IMR-90 (cell line): ENCODE measurements around the gene BACE1. TPM values are rescaled to one million over a fixed set of nuclear protein-coding genes. Genes with fewer than 3 reads are reported as not detected.

Source experiments
- ATAC-seq: fragments of 200-7000 bp; cut with Tn5 transposase; 2 replicates; pipeline ENCODE4 v1.9.1; 2020; ENCODE audit warnings: low read depth, mild to moderate bottlenecking, moderate library complexity
- BruUV-seq: library from RNA; stranded (reverse); fragments of 400-500 nt; replicated peaks from 2 replicates; lab custom pipeline; 2021; lab: Mats Ljungman, UMichigan
- CTCF ChIA-PET: fragments of 300-600 bp; formaldehyde crosslinking; extraction: SDS; loops from one replicate; lab custom pipeline; 2021; ENCODE audit warnings: antibody characterized with exemption; lab: Yijun Ruan, JAX
- POLR2A ChIA-PET: fragments of 300-600 bp; sonication (Branson Sonifier 250); formaldehyde crosslinking; loops from one replicate; lab custom pipeline; 2022; ENCODE audit warnings: antibody characterized with exemption; ENCODE audit not compliant: unreplicated experiment; lab: Charles Lee
- DNase-seq: peaks from one replicate; pipeline ENCODE4 v3.0.0; 2013
- H2AFZ ChIP-seq: replicated peaks from 2 replicates; pipeline ENCODE3; 2013; ENCODE audit warnings: low read length, mild to moderate bottlenecking; ENCODE audit not compliant: poor library complexity
- H2AK5ac ChIP-seq: 2 replicates; pipeline ENCODE4 v1.6.1; 2013; ENCODE audit warnings: low read depth, low read length, inconsistent platforms
- H2AK9ac ChIP-seq: replicated peaks from 2 replicates; pipeline ENCODE3; 2013; ENCODE audit warnings: mild to moderate bottlenecking, low read depth, low read length, moderate library complexity; ENCODE audit not compliant: poor library complexity
- H2BK120ac ChIP-seq: 2 replicates; pipeline ENCODE4 v1.6.1; 2013; ENCODE audit warnings: low read depth, low read length, inconsistent platforms
- H2BK15ac ChIP-seq: 3 replicates; pipeline ENCODE4 v1.6.1; 2013; ENCODE audit warnings: low read depth, low read length, inconsistent platforms
- H2BK20ac ChIP-seq: 2 replicates; pipeline ENCODE4 v1.6.1; 2013; ENCODE audit warnings: low read depth, mild to moderate bottlenecking, inconsistent platforms, low read length, moderate library complexity
- H2BK5ac ChIP-seq: 2 replicates; pipeline ENCODE4 v1.6.1; 2013; ENCODE audit warnings: mild to moderate bottlenecking, low read depth, low read length, inconsistent platforms; ENCODE audit not compliant: poor library complexity, severe bottlenecking
- H3K14ac ChIP-seq: replicated peaks from 2 replicates; pipeline ENCODE4 v1.6.1; 2013; ENCODE audit warnings: low read depth, low read length, inconsistent platforms
- H3K18ac ChIP-seq: 2 replicates; pipeline ENCODE4 v1.6.1; 2013; ENCODE audit warnings: low read depth, low read length, control low read depth
- H3K23ac ChIP-seq: 2 replicates; pipeline ENCODE4 v1.6.1; 2013; ENCODE audit warnings: low read depth, low read length, inconsistent platforms
- H3K27ac ChIP-seq: 2 replicates; pipeline ENCODE4 v1.5.1; 2013; ENCODE audit warnings: mild to moderate bottlenecking, control low read depth, low read length; ENCODE audit not compliant: insufficient read depth
- H3K27me3 ChIP-seq: 2 replicates; pipeline ENCODE4 v1.6.1; 2013; ENCODE audit warnings: low read length; ENCODE audit not compliant: control insufficient read depth, insufficient read depth
- H3K36me3 ChIP-seq: 2 replicates; pipeline ENCODE4 v1.6.1; 2013; ENCODE audit warnings: low read length, mixed read lengths; ENCODE audit not compliant: control insufficient read depth, insufficient read depth
- H3K4ac ChIP-seq: 2 replicates; pipeline ENCODE4 v1.6.1; 2013; ENCODE audit warnings: low read depth, low read length, inconsistent platforms
- H3K4me1 ChIP-seq: 2 replicates; pipeline ENCODE4 v1.6.1; 2013; ENCODE audit warnings: low read length, mixed read lengths; ENCODE audit not compliant: control insufficient read depth, insufficient read depth
- H3K4me2 ChIP-seq: 2 replicates; pipeline ENCODE4 v1.6.1; 2013; ENCODE audit warnings: low read depth, mild to moderate bottlenecking, control low read depth, low read length, moderate library complexity
- H3K4me3 ChIP-seq: 2 replicates; pipeline ENCODE4 v1.5.1; 2013; ENCODE audit warnings: low read depth, mild to moderate bottlenecking, control low read depth, low read length, moderate library complexity; ENCODE audit not compliant: insufficient read depth
- H3K56ac ChIP-seq: 2 replicates; pipeline ENCODE4 v1.6.1; 2013; ENCODE audit warnings: low read length, inconsistent platforms; ENCODE audit not compliant: insufficient read depth; ENCODE audit errors: extremely low read depth
- H3K79me1 ChIP-seq, 2 experiments: 2 replicates each; pipeline ENCODE4 v1.6.1; 2013; ENCODE audit warnings: low read length in 2 of 2, inconsistent platforms in 1 of 2, low read depth in 1 of 2
- H3K9ac ChIP-seq: 2 replicates; pipeline ENCODE4 v1.6.1; 2013; ENCODE audit warnings: low read depth, low read length, control low read depth
- H3K9me1 ChIP-seq: 2 replicates; pipeline ENCODE4 v1.6.1; 2013; ENCODE audit warnings: low read length, inconsistent platforms; ENCODE audit not compliant: insufficient read depth
- H3K9me3 ChIP-seq: 2 replicates; pipeline ENCODE4 v1.6.1; 2013; ENCODE audit warnings: low read length; ENCODE audit not compliant: control insufficient read depth, insufficient read depth
- H4K20me1 ChIP-seq: 2 replicates; pipeline ENCODE4 v1.6.1; 2013; ENCODE audit warnings: low read length, inconsistent platforms; ENCODE audit not compliant: insufficient read depth
- H4K5ac ChIP-seq: 2 replicates; pipeline ENCODE4 v1.6.1; 2013; ENCODE audit warnings: mild to moderate bottlenecking, low read depth, low read length, control low read depth
- H4K8ac ChIP-seq, 2 experiments: 2 replicates each; pipeline ENCODE4 v1.6.1; 2013; ENCODE audit warnings: low read depth in 2 of 2, low read length in 2 of 2, control low read depth in 1 of 2, inconsistent platforms in 1 of 2
- H4K91ac ChIP-seq: 2 replicates; pipeline ENCODE4 v1.6.1; 2013; ENCODE audit warnings: low read depth, low read length, inconsistent platforms; ENCODE audit not compliant: insufficient read depth
- BHLHE40 ChIP-seq: fragments of 150-350 bp; IDR thresholded peaks from 2 replicates; pipeline ENCODE4 v1.6.1; 2016; ENCODE audit warnings: mild to moderate bottlenecking, low read depth, low read length
- CEBPB ChIP-seq: IDR thresholded peaks from 2 replicates; pipeline ENCODE4 v1.6.1; 2012; ENCODE audit warnings: low read depth, low read length, improper control_type of control experiment
- CHD1 ChIP-seq: IDR thresholded peaks from 2 replicates; pipeline ENCODE4 v1.6.1; 2012; ENCODE audit warnings: low read depth, low read length, improper control_type of control experiment
- FOS ChIP-seq: fragments of 150-350 bp; IDR thresholded peaks from 2 replicates; pipeline ENCODE4 v1.6.1; 2016; ENCODE audit warnings: low read depth, low read length
- MAFK ChIP-seq: IDR thresholded peaks from 2 replicates; pipeline ENCODE4 v1.6.1; 2012; ENCODE audit warnings: low read depth, low read length, improper control_type of control experiment
- MAZ ChIP-seq: IDR thresholded peaks from 2 replicates; pipeline ENCODE4 v1.6.1; 2012; ENCODE audit warnings: low read depth, mild to moderate bottlenecking, low read length, improper control_type of control experiment, moderate library complexity, borderline replicate concordance
- MXI1 ChIP-seq: IDR thresholded peaks from 2 replicates; pipeline ENCODE4 v1.6.1; 2012; ENCODE audit warnings: low read depth, mild to moderate bottlenecking, low read length, moderate library complexity, borderline replicate concordance
- NFE2L2 ChIP-seq: fragments of 150-350 bp; IDR thresholded peaks from 2 replicates; pipeline ENCODE4 v1.6.1; 2016; ENCODE audit warnings: low read depth, mild to moderate bottlenecking, low read length
- POLR2A ChIP-seq: IDR thresholded peaks from 2 replicates; pipeline ENCODE4 v1.6.1; 2012; ENCODE audit warnings: mild to moderate bottlenecking, low read depth, low read length
- RAD21 ChIP-seq: IDR thresholded peaks from 2 replicates; pipeline ENCODE4 v1.6.1; 2012; ENCODE audit warnings: low read length, improper control_type of control experiment
- RCOR1 ChIP-seq: IDR thresholded peaks from 2 replicates; pipeline ENCODE4 v1.6.1; 2012; ENCODE audit warnings: mild to moderate bottlenecking, low read length, improper control_type of control experiment; ENCODE audit not compliant: insufficient replicate concordance
- RFX5 ChIP-seq: IDR thresholded peaks from 2 replicates; pipeline ENCODE4 v1.8.0; 2012; ENCODE audit warnings: low read depth, mild to moderate bottlenecking, low read length, moderate library complexity
- SMC3 ChIP-seq: fragments of 150-350 bp; IDR thresholded peaks from 2 replicates; pipeline ENCODE4 v1.6.1; 2016; ENCODE audit warnings: low read depth, mild to moderate bottlenecking, antibody characterized with exemption, low read length, moderate library complexity
- WGBS, 2 experiments: methylation state at CpG; one replicate each; pipeline versions ENCODE4 v1.1.5 to v1.1.7; 2013; ENCODE audit warnings: missing lambda C conversion rate in 2 of 2; ENCODE audit not compliant: insufficient read length in 1 of 2; ENCODE audit errors: extremely low coverage in 2 of 2; 5-methylcytosine and 5-hydroxymethylcytosine counted together
- dilution Hi-C: fragments of 300-500 bp; cut with HindIII; formaldehyde crosslinking; loops from one replicate; pipeline ENCODE4 v1.14.3; 2018; ENCODE audit warnings: low sequenced_read_pairs; ENCODE audit not compliant: unreplicated experiment
- in situ Hi-C: fragments of 300-500 bp; cut with MboI; formaldehyde crosslinking; loops from 3 replicates; pipeline ENCODE4 v1.14.3; 2019; ENCODE audit warnings: low sequenced_read_pairs, inconsistent platforms, mixed read lengths
- intact Hi-C: fragments of 100-400 bp; cut with micrococcal nuclease; formaldehyde crosslinking; loops from 2 replicates; pipeline ENCODE4 v1.10.0; 2022
- polyA plus RNA-seq, 3 experiments: library from polyadenylated mRNA; depleted of rRNA; stranded (reverse); fragments of >200 nt; gene quantifications; 2 replicates each; pipeline ENCODE4 v1.2.3, GENCODE V29; 2012; ENCODE audit warnings: low replicate concordance in 1 of 3
- total RNA-seq: library from RNA; depleted of rRNA; stranded (reverse); fragments of >200 nt; gene quantifications from 2 replicates; pipeline ENCODE4 v1.2.3, GENCODE V29; 2012
- TF ChIP-seq, protein P1 (sequence below): fragments of 150-350 bp; IDR thresholded peaks from 2 replicates; pipeline ENCODE4 v1.6.1; 2017; ENCODE audit warnings: mild to moderate bottlenecking, antibody characterized with exemption, low read length, low read depth

Gene BACE1
- total and polyA plus RNA-seq, 2 of the 4 experiments (the other 2 are of a cell fraction): 27.6 to 50.6 TPM

DNA sequence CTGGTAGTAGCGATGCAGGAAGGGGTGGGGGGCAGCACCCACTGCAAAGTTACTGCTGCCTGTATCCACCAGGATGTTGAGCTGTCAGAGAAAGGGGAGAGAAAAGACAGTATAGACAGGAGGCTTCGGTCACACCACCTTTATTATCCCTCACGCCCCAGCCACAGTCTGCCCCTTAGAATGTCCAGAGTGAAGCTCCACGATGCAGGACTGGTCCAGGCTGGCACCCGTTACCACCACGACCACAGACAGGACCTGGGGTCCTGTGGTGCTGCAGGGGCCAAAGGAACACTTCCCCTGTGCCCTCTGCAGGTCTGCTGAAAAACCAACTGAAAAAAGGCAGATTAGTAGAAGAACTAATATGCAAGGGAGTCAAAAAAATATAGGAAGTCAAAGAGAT is 19.2 kb downstream of the BACE1 start:
- no peak overlapping the region for H3K4me2 ChIP-seq
- intact Hi-C loops (no loop called here), in situ Hi-C loops (no loop called here), dilution Hi-C loops (no loop called here)
- no peak overlapping the region for H2AK9ac ChIP-seq
- no peak overlapping the region for H3K27ac ChIP-seq
- H4K5ac ChIP-seq: no peak overlapping the region
- peaks cover 13% of the 10 kb centered on the region; the same call in 1 of the 2 replicates for H3K4me1 ChIP-seq
- H2BK15ac ChIP-seq: no peak overlapping the region
- H3K9me3 ChIP-seq: no peaks in the 10 kb centered on the region
- no peak overlapping the region for H2AK5ac ChIP-seq
- peaks cover 18% of the 10 kb centered on the region for H3K36me3 ChIP-seq
- TF ChIP-seq BHLHE40: no peak
- no peak for TF ChIP-seq FOS
- no peak for TF ChIP-seq CHD1
- no peak for TF ChIP-seq RFX5
- TF ChIP-seq CEBPB: no peak
- TF ChIP-seq, protein P1, sequence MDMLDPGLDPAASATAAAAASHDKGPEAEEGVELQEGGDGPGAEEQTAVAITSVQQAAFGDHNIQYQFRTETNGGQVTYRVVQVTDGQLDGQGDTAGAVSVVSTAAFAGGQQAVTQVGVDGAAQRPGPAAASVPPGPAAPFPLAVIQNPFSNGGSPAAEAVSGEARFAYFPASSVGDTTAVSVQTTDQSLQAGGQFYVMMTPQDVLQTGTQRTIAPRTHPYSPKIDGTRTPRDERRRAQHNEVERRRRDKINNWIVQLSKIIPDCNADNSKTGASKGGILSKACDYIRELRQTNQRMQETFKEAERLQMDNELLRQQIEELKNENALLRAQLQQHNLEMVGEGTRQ: no peak
- no peak for TF ChIP-seq SMC3
- no peak for TF ChIP-seq RCOR1
- TF ChIP-seq MAZ: no peak
- TF ChIP-seq MAFK: no peak
- TF ChIP-seq RAD21: no peak
- TF ChIP-seq MXI1: no peak
- no peak for TF ChIP-seq NFE2L2
- TF ChIP-seq POLR2A: no peak
- ATAC-seq: no peak
- H3K79me1 ChIP-seq: peaks cover 7 to 26% of the 10 kb centered on the region in 2 experiments; a peak in 3 of 4 replicates
- no peak overlapping the region for H3K4ac ChIP-seq
- no peak overlapping the region for H3K4me3 ChIP-seq
- H4K91ac ChIP-seq: no peak overlapping the region
- POLR2A ChIA-PET: no interaction called here
- CTCF ChIA-PET: no interaction called here
- H2BK120ac ChIP-seq: no peak overlapping the region
- no peak overlapping the region for H3K23ac ChIP-seq
- no peak overlapping the region for H4K8ac ChIP-seq
- H2AFZ ChIP-seq: no peak overlapping the region
- no TSS peak for BruUV-seq
- WGBS, 2 experiments: 92% methylated on average over 2 of the region's 6 CpGs; no CpG with 5 or more reads in 1 of the 2 experiments
- H3K9me1 ChIP-seq: peaks cover 7% of the 10 kb centered on the region; the same call in 1 of the 2 replicates
- no peak overlapping the region for H3K56ac ChIP-seq
- no peak overlapping the region for H2BK20ac ChIP-seq
- no peak overlapping the region for H3K18ac ChIP-seq
- no peak overlapping the region for H2BK5ac ChIP-seq
- peaks cover 12% of the 10 kb centered on the region; the same call in 1 of the 2 replicates for H4K20me1 ChIP-seq
- no peak overlapping the region for H3K14ac ChIP-seq
- no peaks in the 10 kb centered on the region for H3K27me3 ChIP-seq
- no peak overlapping the region for H3K9ac ChIP-seq
- no peak for DNase-seq
